Liver (tissue), 9 donors: ENCODE results near the gene TMPRSS7. TPM values are rescaled to one million over a fixed set of nuclear protein-coding genes. Genes with fewer than 3 reads are reported as not detected.

Source experiments
- DNase-seq: peaks from one replicate; pipeline ENCODE4 v3.0.0-alpha.2; 2017; ENCODE audit warnings: low spot score
- H3K27ac ChIP-seq, 2 donors: one replicate each; pipeline ENCODE4 v1.7.0; 2013; ENCODE audit warnings: inconsistent platforms in 2 of 2, low read length in 2 of 2, control low read depth in 1 of 2, low read depth in 1 of 2, mild to moderate bottlenecking in 1 of 2
- H3K27me3 ChIP-seq, 4 donors: one replicate each; pipeline versions ENCODE4 v1.6.1 to v1.7.0; 2013; ENCODE audit warnings: low read length in 3 of 4, inconsistent platforms in 1 of 4, mild to moderate bottlenecking in 1 of 4, moderate library complexity in 1 of 4; ENCODE audit not compliant: control insufficient read depth in 4 of 4, insufficient read depth in 4 of 4
- H3K36me3 ChIP-seq, 4 donors: one replicate each; pipeline versions ENCODE4 v1.6.1 to v1.7.0; 2013; ENCODE audit warnings: low read length in 3 of 4, mild to moderate bottlenecking in 3 of 4, low read depth in 1 of 4, moderate library complexity in 1 of 4; ENCODE audit not compliant: control insufficient read depth in 4 of 4, insufficient read depth in 3 of 4
- H3K4me1 ChIP-seq, 4 donors: one replicate each; pipeline versions ENCODE4 v1.6.1 to v1.7.0; 2013; ENCODE audit warnings: low read length in 3 of 4, mild to moderate bottlenecking in 3 of 4, moderate library complexity in 1 of 4; ENCODE audit not compliant: control insufficient read depth in 4 of 4, insufficient read depth in 4 of 4
- H3K4me3 ChIP-seq, 3 donors: one replicate each; pipeline versions ENCODE4 v1.6.1 to v1.7.0; 2013; ENCODE audit warnings: low read length in 3 of 3, control low read depth in 1 of 3, low read depth in 1 of 3, mild to moderate bottlenecking in 1 of 3
- H3K9ac ChIP-seq, 2 donors: one replicate each; pipeline ENCODE4 v1.7.0; 2013; ENCODE audit warnings: low read length in 2 of 2, mild to moderate bottlenecking in 2 of 2, moderate library complexity in 2 of 2, control low read depth in 1 of 2, low read depth in 1 of 2
- H3K9me3 ChIP-seq, 4 donors: one replicate each; pipeline versions ENCODE4 v1.6.1 to v1.7.0; 2013; ENCODE audit warnings: low read length in 3 of 4; ENCODE audit not compliant: control insufficient read depth in 4 of 4
- ATF3 ChIP-seq: IDR thresholded peaks from 2 replicates; pipeline ENCODE4 v1.6.1; 2016; ENCODE audit warnings: antibody characterized with exemption
- CTCF ChIP-seq: fragments of 150-350 bp; IDR thresholded peaks from 2 replicates; pipeline ENCODE4 v1.5.1; 2017; ENCODE audit warnings: improper control_type of control experiment, low read depth, low read length; ENCODE audit not compliant: missing input control
- EGR1 ChIP-seq, 2 donors: IDR thresholded peaks; 2 replicates each; pipeline ENCODE4 v1.6.1; 2016 to 2018; ENCODE audit warnings: antibody characterized with exemption in 2 of 2, low read depth in 2 of 2
- FOXA1 ChIP-seq: IDR thresholded peaks from 2 replicates; pipeline ENCODE4 v1.6.1; 2016; ENCODE audit warnings: antibody characterized with exemption
- FOXA2 ChIP-seq: IDR thresholded peaks from 2 replicates; pipeline ENCODE4 v1.6.1; 2016; ENCODE audit warnings: antibody characterized with exemption
- GABPA ChIP-seq, 2 donors: IDR thresholded peaks in 1 of 2; conservative IDR thresholded peaks in 1 of 2; 2 replicates each; pipeline ENCODE4 v1.6.1; 2016; ENCODE audit warnings: antibody characterized with exemption in 2 of 2, mild to moderate bottlenecking in 1 of 2, moderate library complexity in 1 of 2
- HNF4A ChIP-seq, 2 donors: conservative IDR thresholded peaks; 2 replicates each; pipeline ENCODE4 v1.6.1; 2016; ENCODE audit warnings: antibody characterized with exemption in 2 of 2, mild to moderate bottlenecking in 2 of 2
- HNF4G ChIP-seq: IDR thresholded peaks from 2 replicates; pipeline ENCODE4 v1.6.1; 2016; ENCODE audit warnings: antibody characterized with exemption
- JUND ChIP-seq, 2 donors: IDR thresholded peaks; 2 replicates each; pipeline ENCODE4 v1.6.1; 2016; ENCODE audit warnings: antibody characterized with exemption in 2 of 2
- MAX ChIP-seq: IDR thresholded peaks from 2 replicates; pipeline ENCODE4 v1.6.1; 2016; ENCODE audit warnings: antibody characterized with exemption
- NR2F2 ChIP-seq: IDR thresholded peaks from 2 replicates; pipeline ENCODE4 v1.6.1; 2016; ENCODE audit warnings: antibody characterized with exemption
- RAD21 ChIP-seq, 2 donors: IDR thresholded peaks; 2 replicates each; pipeline ENCODE4 v1.6.1; 2016; ENCODE audit warnings: antibody characterized with exemption in 2 of 2, mild to moderate bottlenecking in 2 of 2
- REST ChIP-seq: IDR thresholded peaks from 2 replicates; pipeline ENCODE4 v1.6.1; 2016; ENCODE audit warnings: antibody characterized with exemption, mild to moderate bottlenecking
- RXRA ChIP-seq, 2 donors: IDR thresholded peaks; 2 replicates each; pipeline ENCODE4 v1.6.1; 2017 to 2018; ENCODE audit warnings: antibody characterized with exemption in 2 of 2, mild to moderate bottlenecking in 1 of 2
- SP1 ChIP-seq: IDR thresholded peaks from 2 replicates; pipeline ENCODE4 v1.6.1; 2018; ENCODE audit warnings: antibody characterized with exemption, mild to moderate bottlenecking
- TAF1 ChIP-seq: conservative IDR thresholded peaks from 2 replicates; pipeline ENCODE4 v1.6.1; 2016; ENCODE audit warnings: antibody characterized with exemption, mild to moderate bottlenecking
- YY1 ChIP-seq: IDR thresholded peaks from 2 replicates; pipeline ENCODE4 v1.6.1; 2016; ENCODE audit warnings: antibody characterized with exemption, mild to moderate bottlenecking
- ZBTB33 ChIP-seq: IDR thresholded peaks from 2 replicates; pipeline ENCODE4 v1.6.1; 2016; ENCODE audit warnings: antibody characterized with exemption
- WGBS: extraction: QIAGEN DNeasy Blood & Tissue Kit; methylation state at CpG from one replicate; pipeline ENCODE4 v1.1.7; 2013; 5-methylcytosine and 5-hydroxymethylcytosine counted together
- polyA plus RNA-seq, 2 donors: library from polyadenylated mRNA; stranded (reverse) in 1 of 2; unstranded in 1 of 2; fragments of 200-250 nt in 1 of 2; fragments of >200 nt in 1 of 2; fragmentation: Nextera tagmentation in 1 of 2; extraction: Ambion mirVana in 1 of 2; gene quantifications; one replicate each; pipeline versions ENCODE4 v1.2.1 to v1.2.3, GENCODE V29; 2013 to 2015
- total RNA-seq, 2 donors: library from RNA; depleted of rRNA; stranded (reverse); fragments of >200 nt; gene quantifications; one replicate each; pipeline ENCODE4 v1.2.3, GENCODE V29; 2014
- donor health status: healthy.
- donor health status: healthy.
- donor health status: healthy.
- donor health status: healthy.
- donor health status: healthy.

TMPRSS7 gene
- total and polyA plus RNA-seq, 4 donors: not detected

GRCh38 chr3:112078125-112079083 is 43.9 kb downstream of the TMPRSS7 start (continued):
- no peak for TF ChIP-seq MAX

GRCh38 chr3:112083239-112083638 is 48.7 kb downstream of the TMPRSS7 start:
- no peaks in the 10 kb centered on the region for H3K9me3 ChIP-seq
- H3K4me1 ChIP-seq: peaks cover 0 to 13% (median 6%) of the 10 kb centered on the region in 4 donors
- no peaks in the 10 kb centered on the region for H3K36me3 ChIP-seq
- peaks cover 0 to 4% (median 0%) of the 10 kb centered on the region in 4 donors for H3K27me3 ChIP-seq
- H3K4me3 ChIP-seq: no peak overlapping the region
- no peak for DNase-seq
- no peak overlapping the region for H3K9ac ChIP-seq
- no peak overlapping the region for H3K27ac ChIP-seq
- 85% methylated on average over 4 of the region's 4 CpGs for WGBS
- TF ChIP-seq ATF3: no peak
- TF ChIP-seq NR2F2: no peak
- TF ChIP-seq JUND (IDR thresholded peaks at IDR 0.05): no peak
- TF ChIP-seq HNF4G: no peak
- TF ChIP-seq ZBTB33: no peak
- TF ChIP-seq RXRA (IDR thresholded peaks at IDR 0.05): no peak
- TF ChIP-seq TAF1: no peak
- TF ChIP-seq EGR1 (IDR thresholded peaks at IDR 0.05; ENCODE audit: low read depth in 2 of 2): no peak
- TF ChIP-seq YY1: no peak
- TF ChIP-seq FOXA2: no peak
- TF ChIP-seq GABPA (IDR thresholded peaks at IDR 0.05 in 1 of 2, conservative IDR thresholded peaks at IDR 0.05 in 1 of 2): no peak
- TF ChIP-seq FOXA1: no peak
- no peak for TF ChIP-seq MAX
- TF ChIP-seq SP1: no peak
- TF ChIP-seq HNF4A (conservative IDR thresholded peaks at IDR 0.05): no peak
- no peak for TF ChIP-seq REST
- TF ChIP-seq CTCF: no peak
- TF ChIP-seq RAD21 (IDR thresholded peaks at IDR 0.05): no peak
